Neural progenitor cell (in vitro differentiated cells): ENCODE data around the gene ETV7. TPM values are rescaled to one million over a fixed set of nuclear protein-coding genes. Genes with fewer than 3 reads are reported as not detected.

ENCODE experiments used
- DNase-seq: peaks from one replicate; pipeline ENCODE4 v3.0.0-alpha.2; 2016; ENCODE audit warnings: low spot score
- H2AFZ ChIP-seq: fragments of 200-600 bp; sonication (generic); replicated peaks from 2 replicates; pipeline ENCODE4 v1.6.1; 2016; ENCODE audit warnings: antibody characterized with exemption
- H3F3A ChIP-seq: fragments of 200-600 bp; sonication (generic); 2 replicates; pipeline ENCODE4 v1.6.1; 2016; ENCODE audit warnings: antibody characterized with exemption, low read depth
- H3K27ac ChIP-seq: fragments of 200-600 bp; sonication (generic); 2 replicates; pipeline ENCODE4 v1.5.1; 2016; ENCODE audit warnings: mild to moderate bottlenecking
- H3K27me3 ChIP-seq: fragments of 200-600 bp; sonication (generic); 2 replicates; pipeline ENCODE4 v1.6.1; 2016; ENCODE audit warnings: mild to moderate bottlenecking, moderate library complexity
- H3K36me3 ChIP-seq: fragments of 200-600 bp; sonication (generic); 2 replicates; pipeline ENCODE4 v1.5.1; 2016
- H3K4me1 ChIP-seq: fragments of 200-600 bp; sonication (generic); 2 replicates; pipeline ENCODE4 v1.6.1; 2016; ENCODE audit warnings: mixed run types
- H3K4me2 ChIP-seq: fragments of 200-600 bp; sonication (generic); 2 replicates; pipeline ENCODE4 v1.6.1; 2016
- H3K4me3 ChIP-seq: fragments of 200-600 bp; sonication (generic); 2 replicates; pipeline ENCODE4 v1.5.1; 2016
- H3K79me2 ChIP-seq: fragments of 200-600 bp; sonication (generic); 2 replicates; pipeline ENCODE4 v1.6.1; 2016; ENCODE audit warnings: low read depth
- H3K9ac ChIP-seq: fragments of 200-600 bp; sonication (generic); 2 replicates; pipeline ENCODE4 v1.6.1; 2016
- H3K9me3 ChIP-seq: fragments of 200-600 bp; sonication (generic); 2 replicates; pipeline ENCODE4 v1.5.1; 2016; ENCODE audit warnings: low read depth
- H4K20me1 ChIP-seq: fragments of 200-600 bp; sonication (generic); 2 replicates; pipeline ENCODE4 v1.6.1; 2016; ENCODE audit warnings: low read depth
- H3K27ac Mint-ChIP-seq: 3 replicates; pipeline ENCODE4 v1.8.0; 2021; ENCODE audit warnings: mixed read lengths
- H3K27me3 Mint-ChIP-seq: 2 replicates; pipeline ENCODE4 v1.8.0; 2022; ENCODE audit warnings: low read depth, mild to moderate bottlenecking, inconsistent platforms, moderate library complexity, mixed read lengths; ENCODE audit not compliant: insufficient read depth
- H3K36me3 Mint-ChIP-seq: 3 replicates; pipeline ENCODE4 v1.8.0; 2021; ENCODE audit warnings: mixed read lengths
- H3K4me1 Mint-ChIP-seq: 3 replicates; pipeline ENCODE4 v1.8.0; 2021; ENCODE audit warnings: mixed read lengths
- H3K4me3 Mint-ChIP-seq: 3 replicates; pipeline ENCODE4 v1.8.0; 2021; ENCODE audit warnings: mild to moderate bottlenecking, moderate library complexity, mixed read lengths
- H3K9me3 Mint-ChIP-seq: 3 replicates; pipeline ENCODE4 v1.8.0; 2020; ENCODE audit warnings: mixed read lengths
- CTCF ChIP-seq: fragments of 200-600 bp; sonication (generic); IDR thresholded peaks from 2 replicates; pipeline ENCODE4 v1.5.1; 2017; ENCODE audit warnings: antibody characterized with exemption, mild to moderate bottlenecking
- EZH2 ChIP-seq: fragments of 200-600 bp; sonication (generic); IDR thresholded peaks from 2 replicates; pipeline ENCODE4 v1.6.1; 2017; ENCODE audit warnings: antibody characterized with exemption, mild to moderate bottlenecking, moderate library complexity
- EZH2phosphoT487 ChIP-seq: fragments of 200-600 bp; sonication (generic); IDR thresholded peaks from 2 replicates; pipeline ENCODE4 v1.6.1; 2017; ENCODE audit warnings: antibody characterized with exemption
- total RNA-seq: library from RNA; depleted of rRNA; stranded (reverse); fragments of >200 nt; gene quantifications from 2 replicates; pipeline ENCODE4 v1.2.3, GENCODE V29; 2015; ENCODE audit warnings: low replicate concordance

Gene ETV7
- total RNA-seq, 1 donor from 2014 or later = 0.11 TPM

DNA sequence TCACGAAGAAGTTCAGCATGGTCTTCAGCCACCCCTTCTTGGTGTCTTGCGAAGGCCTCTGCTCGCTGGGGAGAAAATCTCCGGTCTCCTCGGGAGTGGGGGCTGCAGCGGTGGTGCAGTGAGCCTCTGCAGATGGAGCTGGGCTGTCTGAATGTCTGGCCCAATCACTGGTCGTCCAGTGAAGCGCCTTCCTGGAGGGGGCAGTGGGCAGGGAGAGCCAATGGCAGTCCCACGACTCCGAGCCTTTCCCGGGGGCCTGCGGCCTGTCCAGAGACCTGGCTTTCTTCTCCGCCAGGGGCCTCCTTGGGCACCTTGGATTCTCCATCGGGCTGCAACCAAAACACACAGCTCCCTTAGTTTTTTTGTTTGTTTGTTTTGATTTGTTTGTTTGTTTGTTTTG, 57.1 kb downstream of the ETV7 start:
- Mint-ChIP-seq H3K27me3 (peaks cover 17% of the 10 kb centered on the region), H3K27ac (no peak overlapping the region), H3K4me1 (peaks cover 80% of the 10 kb centered on the region), H3K4me3 (no peak overlapping the region), H3K36me3 (no peaks in the 10 kb centered on the region), H3K9me3 (no peaks in the 10 kb centered on the region)
- DNase-seq = no peak
- Histone ChIP-seq H3K9me3 (no peaks in the 10 kb centered on the region), H4K20me1 (no peaks in the 10 kb centered on the region), H3K36me3 (no peaks in the 10 kb centered on the region), H3K4me3 (no peak overlapping the region), H3K4me1 (peaks cover 22% of the 10 kb centered on the region), H3K4me2 (peak overlapping the region; percentile 18), H3K27me3 (no peaks in the 10 kb centered on the region), H2AFZ (peak overlapping the region; percentile 58), H3K9ac (no peak overlapping the region), H3K79me2 (no peaks in the 10 kb centered on the region), H3F3A (no peaks in the 10 kb centered on the region), H3K27ac (no peak overlapping the region)
- no peak for TF ChIP-seq EZH2
- no peak for TF ChIP-seq EZH2phosphoT487
- no peak for TF ChIP-seq CTCF

GRCh38 chr6:36329798-36330291, 57.6 kb downstream of the ETV7 start:
- H3K36me3 Mint-ChIP-seq = no peaks in the 10 kb centered on the region
- peak; percentile 54 for DNase-seq
- no peaks in the 10 kb centered on the region for H3K27me3 ChIP-seq

GRCh38 chr6:36328600-36328999, 58.9 kb downstream of the ETV7 start:
- TF ChIP-seq EZH2 (no peak), CTCF (no peak), EZH2phosphoT487 (no peak)
- H3K27ac Mint-ChIP-seq = no peak overlapping the region
- no peak for DNase-seq

More at GRCh38 chr6:36329798-36330291, 57.6 kb downstream of the ETV7 start:
- H2AFZ ChIP-seq = peak overlapping the region; percentile 58
- Mint-ChIP-seq H3K9me3 (no peaks in the 10 kb centered on the region), H3K27me3 (peaks cover 17% of the 10 kb centered on the region), H3K27ac (no peak overlapping the region), H3K4me1 (peaks cover 80% of the 10 kb centered on the region), H3K4me3 (no peak overlapping the region)
- no peaks in the 10 kb centered on the region for H3F3A ChIP-seq
- no peaks in the 10 kb centered on the region for H4K20me1 ChIP-seq
- H3K36me3 ChIP-seq = no peaks in the 10 kb centered on the region
- TF ChIP-seq EZH2 = no peak
- no peak for TF ChIP-seq CTCF
- no peak for TF ChIP-seq EZH2phosphoT487
- peaks cover 22% of the 10 kb centered on the region for H3K4me1 ChIP-seq
- H3K4me2 ChIP-seq = peak overlapping the region; percentile 18
- H3K4me3 ChIP-seq = no peak overlapping the region
- no peaks in the 10 kb centered on the region for H3K79me2 ChIP-seq
- no peak overlapping the region for H3K27ac ChIP-seq
- no peaks in the 10 kb centered on the region for H3K9me3 ChIP-seq
- H3K9ac ChIP-seq = no peak overlapping the region

More at GRCh38 chr6:36328600-36328999, 58.9 kb downstream of the ETV7 start:
- H3K79me2 ChIP-seq = no peaks in the 10 kb centered on the region
- H3K9ac ChIP-seq = no peak overlapping the region
- H3K36me3 ChIP-seq = no peaks in the 10 kb centered on the region
- H3K27me3 ChIP-seq = no peaks in the 10 kb centered on the region
- H3K4me2 ChIP-seq = no peak overlapping the region
- Mint-ChIP-seq H3K36me3 (no peaks in the 10 kb centered on the region), H3K4me1 (peaks cover 74% of the 10 kb centered on the region), H3K4me3 (peak overlapping the region; percentile 36), H3K9me3 (no peaks in the 10 kb centered on the region), H3K27me3 (peaks cover 21% of the 10 kb centered on the region)
- H3K27ac ChIP-seq = no peak overlapping the region
- H3K4me3 ChIP-seq = no peak overlapping the region
- no peak overlapping the region for H2AFZ ChIP-seq
- H4K20me1 ChIP-seq = no peaks in the 10 kb centered on the region
- peaks cover 15% of the 10 kb centered on the region for H3K4me1 ChIP-seq
- no peaks in the 10 kb centered on the region for H3K9me3 ChIP-seq
- no peaks in the 10 kb centered on the region for H3F3A ChIP-seq
